ENCODE data around the gene CEP112.

CEP112 gene

GRCh38 chr17:65711671-65712276 is 480.2 kb downstream of the CEP112 start:
- Histone ChIP-seq H3K4me1 (peaks cover 0 to 10% (median 6%) of the 10 kb centered on the region in 4 donors), H3K27ac (no peak overlapping the region), H3K27me3 (no peaks in the 10 kb centered on the region), H3K9me3 (no peaks in the 10 kb centered on the region), H3K4me3 (no peak overlapping the region), H3K36me3 (no peaks in the 10 kb centered on the region)
- intact Hi-C loops (cut with DNase I; ENCODE audit: low total_unique reads): no loop called here
- DNase-seq: no peak
- TF ChIP-seq CTCF (IDR thresholded peaks at IDR 0.05): no peak

- Histone ChIP-seq H3K27ac (no peak overlapping the region), H3K36me3 (peaks cover 0 to 4% (median 0%) of the 10 kb centered on the region in 3 donors), H3K27me3 (no peaks in the 10 kb centered on the region), H3K4me1 (peaks cover 0 to 6% (median 4%) of the 10 kb centered on the region in 4 donors), H3K4me3 (no peak overlapping the region), H3K9me3 (no peaks in the 10 kb centered on the region)
- no peak for DNase-seq
- no peak for TF ChIP-seq CTCF (IDR thresholded peaks at IDR 0.05)
- intact Hi-C loops (cut with DNase I; ENCODE audit: low total_unique reads): no loop called here
These were observed 484.2 kb downstream of the CEP112 start for GRCh38 chr17:65707780-65708179.

- no peak overlapping the region for H3K4me3 ChIP-seq
- peaks cover 0 to 4% (median 0%) of the 10 kb centered on the region in 3 donors for H3K36me3 ChIP-seq
- H3K9me3 ChIP-seq: no peaks in the 10 kb centered on the region
- no peak for TF ChIP-seq CTCF (IDR thresholded peaks at IDR 0.05)
- H3K27ac ChIP-seq: no peak overlapping the region
- no peaks in the 10 kb centered on the region for H3K27me3 ChIP-seq
- no peaks in the 10 kb centered on the region for H3K4me1 ChIP-seq
- intact Hi-C loops (cut with DNase I; ENCODE audit: low total_unique reads): no loop called here
- no peak for DNase-seq
These were observed 487.2 kb downstream of the CEP112 start for GRCh38 chr17:65704731-65705130.

- DNase-seq: no peak
- TF ChIP-seq CTCF (IDR thresholded peaks at IDR 0.05): no peak
- Histone ChIP-seq H3K4me3 (no peak overlapping the region), H3K27ac (no peak overlapping the region), H3K4me1 (no peaks in the 10 kb centered on the region), H3K9me3 (no peaks in the 10 kb centered on the region), H3K27me3 (no peaks in the 10 kb centered on the region), H3K36me3 (peaks cover 0 to 4% (median 0%) of the 10 kb centered on the region in 3 donors)
- intact Hi-C loops (cut with DNase I; ENCODE audit: low total_unique reads): no loop called here
These were observed 488.0 kb downstream of the CEP112 start for GRCh38 chr17:65703891-65704290.

GRCh38 chr17:65699459-65699858 is 492.5 kb downstream of the CEP112 start:
- no peaks in the 10 kb centered on the region for H3K9me3 ChIP-seq
- H3K27me3 ChIP-seq: no peaks in the 10 kb centered on the region
- intact Hi-C loops (cut with DNase I; ENCODE audit: low total_unique reads): no loop called here
- H3K4me3 ChIP-seq: no peak overlapping the region
- H3K4me1 ChIP-seq: no peaks in the 10 kb centered on the region
- H3K36me3 ChIP-seq: peaks cover 0 to 4% (median 0%) of the 10 kb centered on the region in 3 donors
- no peak for DNase-seq
- TF ChIP-seq CTCF (IDR thresholded peaks at IDR 0.05): no peak
- no peak overlapping the region for H3K27ac ChIP-seq
